Smooth muscle cell of the brain vasculature (primary cell): Measurements from ENCODE around the gene ISLR2.
A peak's percentile ranks its signal among the peaks of the same experiment; 100 is the strongest.
"Not testable (repeated sequence)": the region's sequence is repeated elsewhere in the genome, so short reads cannot be mapped to it uniquely, and the experiment has no call there.

Experiments
- DNase-seq: peaks from one replicate; pipeline ENCODE4 v3.0.0-alpha.2; 2012; ENCODE audit warnings: low read depth, low spot score

The ISLR2 gene, protein sequence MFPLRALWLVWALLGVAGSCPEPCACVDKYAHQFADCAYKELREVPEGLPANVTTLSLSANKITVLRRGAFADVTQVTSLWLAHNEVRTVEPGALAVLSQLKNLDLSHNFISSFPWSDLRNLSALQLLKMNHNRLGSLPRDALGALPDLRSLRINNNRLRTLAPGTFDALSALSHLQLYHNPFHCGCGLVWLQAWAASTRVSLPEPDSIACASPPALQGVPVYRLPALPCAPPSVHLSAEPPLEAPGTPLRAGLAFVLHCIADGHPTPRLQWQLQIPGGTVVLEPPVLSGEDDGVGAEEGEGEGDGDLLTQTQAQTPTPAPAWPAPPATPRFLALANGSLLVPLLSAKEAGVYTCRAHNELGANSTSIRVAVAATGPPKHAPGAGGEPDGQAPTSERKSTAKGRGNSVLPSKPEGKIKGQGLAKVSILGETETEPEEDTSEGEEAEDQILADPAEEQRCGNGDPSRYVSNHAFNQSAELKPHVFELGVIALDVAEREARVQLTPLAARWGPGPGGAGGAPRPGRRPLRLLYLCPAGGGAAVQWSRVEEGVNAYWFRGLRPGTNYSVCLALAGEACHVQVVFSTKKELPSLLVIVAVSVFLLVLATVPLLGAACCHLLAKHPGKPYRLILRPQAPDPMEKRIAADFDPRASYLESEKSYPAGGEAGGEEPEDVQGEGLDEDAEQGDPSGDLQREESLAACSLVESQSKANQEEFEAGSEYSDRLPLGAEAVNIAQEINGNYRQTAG

GRCh38 chr15:74130155-74130848 lies at the start of gene ISLR2:
TSS of gene ISLR2 (plus strand) at chr15:74130586. CDS start at chr15:74132755, 2,169 bp downstream.
- no peak for DNase-seq

DNA sequence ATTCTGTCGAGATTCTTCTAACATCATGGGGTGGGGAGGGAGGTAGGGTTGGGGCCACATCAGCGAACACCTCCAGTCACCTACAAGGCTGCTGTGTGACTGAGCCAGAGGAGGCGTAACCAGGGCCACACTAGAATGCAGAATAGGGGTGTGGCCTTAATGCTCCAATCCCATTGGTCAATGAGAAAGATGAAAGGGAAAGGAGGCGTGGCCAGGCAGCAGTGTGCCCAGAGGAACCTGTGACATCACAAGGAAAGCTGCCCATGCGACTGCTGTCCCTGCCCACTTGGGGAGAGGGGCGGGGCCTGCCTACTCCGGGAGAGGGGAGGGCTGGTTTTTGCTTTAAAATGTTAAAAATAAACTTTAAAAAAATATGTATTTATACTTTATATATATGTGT lies 47.9 kb upstream of the ISLR2 start, which contains the start of gene GOLGA6A:
Gene GOLGA6A (minus strand): TSS at position 101 of the 400 bp plus-strand sequence. CDS start 41 bp downstream, at position 60.
- DNase-seq = not testable (repeated sequence)

DNA sequence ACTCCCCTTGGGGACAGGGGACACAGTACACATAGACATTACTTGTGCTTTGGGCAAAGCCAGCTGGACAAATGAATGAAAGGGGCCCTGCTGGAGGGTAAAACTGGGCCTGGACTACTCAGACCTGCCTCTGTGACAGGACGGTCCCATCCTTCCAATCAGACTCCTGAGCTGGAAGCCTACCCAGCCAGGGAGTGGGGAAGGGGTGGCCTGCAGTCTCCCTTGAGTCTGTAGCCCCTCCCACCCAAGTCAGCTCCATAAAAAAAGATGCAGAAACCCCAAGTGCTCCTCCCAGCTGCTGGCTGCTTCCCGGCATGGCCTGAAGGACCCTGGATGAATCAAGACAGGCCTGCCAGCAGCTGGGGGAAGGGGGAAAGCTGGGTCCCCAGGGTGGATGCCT lies 35.8 kb upstream of the ISLR2 start:
- DNase-seq = not testable (repeated sequence)

- DNase-seq = not testable (repeated sequence)
These were observed 34.8 kb upstream of the ISLR2 start for GRCh38 chr15:74095610-74096009.

DNA sequence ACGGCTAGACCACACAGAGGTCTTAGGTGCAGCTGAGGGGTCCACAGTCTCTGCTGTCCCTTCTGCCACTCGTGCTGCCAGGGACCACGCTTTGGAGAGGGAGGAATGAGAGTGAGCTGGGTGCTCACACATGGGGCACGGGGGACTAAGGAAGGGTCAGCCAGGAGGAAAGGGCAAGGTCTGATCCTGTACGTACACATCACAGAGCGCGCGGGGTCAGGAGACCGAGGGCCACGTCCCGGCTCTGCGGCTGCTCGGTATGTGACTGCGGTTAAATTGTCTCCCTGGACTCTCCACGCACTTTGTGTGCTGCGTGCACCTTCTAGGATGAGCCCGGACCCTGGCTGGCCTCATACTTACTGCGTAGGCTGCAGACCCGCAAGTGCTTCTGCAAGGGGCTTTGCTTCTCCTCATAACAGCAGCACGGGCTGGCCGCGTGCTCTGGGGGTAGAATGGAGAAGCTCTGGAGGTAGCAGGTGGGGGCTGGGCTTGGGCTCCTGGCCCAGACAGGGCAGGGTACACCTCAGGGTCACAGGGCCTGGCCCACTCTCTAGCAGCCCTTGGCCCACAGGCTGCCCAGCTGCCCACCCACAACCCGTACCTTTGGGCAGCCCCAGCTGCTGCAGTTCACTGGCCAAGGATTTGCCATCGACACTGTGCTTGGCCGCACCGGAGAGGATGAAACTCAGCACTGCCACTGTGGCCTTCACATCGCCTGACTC lies 33.5 kb upstream of the ISLR2 start:
- not testable (repeated sequence) for DNase-seq

GRCh38 chr15:74099963-74100733 lies 30.2 kb upstream of the ISLR2 start:
- peak; percentile 58 for DNase-seq

DNA sequence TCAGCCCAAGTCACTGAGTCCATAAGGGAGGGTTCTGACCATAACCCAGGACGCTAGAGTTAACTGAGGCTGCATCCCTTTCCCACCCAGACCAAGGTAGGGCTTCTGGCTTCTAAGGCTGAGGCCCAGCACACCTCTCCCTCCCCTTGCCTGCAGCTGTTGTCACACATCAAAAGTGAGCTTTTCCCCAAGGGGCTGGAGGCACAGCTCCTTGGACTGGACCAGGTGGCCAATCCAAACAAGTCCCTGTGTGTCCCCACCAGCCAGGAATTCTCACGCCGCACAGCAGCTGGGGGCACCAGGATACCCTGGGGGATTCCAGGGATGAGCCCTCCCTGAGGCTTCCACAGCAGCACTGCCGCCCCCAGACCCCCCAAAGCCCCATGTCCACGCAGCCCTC lies 22.3 kb upstream of the ISLR2 start:
- DNase-seq = no peak

- not testable (repeated sequence) for DNase-seq
These were observed 21.8 kb upstream of the ISLR2 start for GRCh38 chr15:74108611-74109010.

DNA sequence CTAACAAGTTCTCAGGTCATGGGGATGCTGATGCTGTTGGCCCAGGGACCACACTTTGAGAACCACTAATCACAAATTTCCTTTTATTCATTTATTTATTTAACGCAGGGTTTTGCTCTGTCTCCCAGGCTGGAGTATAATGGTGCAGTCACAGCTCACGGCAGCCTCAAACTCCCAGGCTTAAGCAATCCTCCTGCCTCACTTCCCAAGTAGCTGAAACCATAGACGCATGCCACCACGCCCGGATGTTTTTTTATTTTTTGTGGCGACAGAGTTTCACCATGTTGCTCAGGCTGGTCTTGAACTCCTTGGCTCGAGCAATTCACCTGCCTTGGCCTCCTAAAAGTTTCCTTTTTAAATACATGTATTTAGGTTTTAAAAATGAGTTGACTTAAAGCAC lies 20.7 kb upstream of the ISLR2 start:
- DNase-seq = no peak

- DNase-seq = no peak
These were observed 10.0 kb upstream of the ISLR2 start for GRCh38 chr15:74120426-74120825.

DNA sequence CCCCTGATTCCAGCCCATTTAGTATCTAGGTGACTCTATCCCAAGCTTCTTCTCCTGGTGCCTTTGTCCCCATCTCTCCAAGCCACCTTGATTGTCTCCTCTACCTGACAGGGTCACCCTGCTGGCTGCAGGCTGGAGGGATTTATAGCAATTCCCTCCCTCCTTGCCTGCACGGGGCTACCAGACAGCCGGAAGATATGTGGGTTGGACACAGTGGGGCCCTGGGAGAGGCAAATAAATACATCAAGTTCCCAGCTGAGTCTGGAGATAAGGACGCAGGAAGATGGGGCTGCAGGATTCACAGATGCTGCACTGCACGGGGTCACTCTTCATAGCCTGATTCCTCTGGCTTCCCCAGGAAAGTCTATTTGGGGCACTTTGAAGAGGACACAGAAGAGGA lies 9.3 kb upstream of the ISLR2 start:
- no peak for DNase-seq

DNA sequence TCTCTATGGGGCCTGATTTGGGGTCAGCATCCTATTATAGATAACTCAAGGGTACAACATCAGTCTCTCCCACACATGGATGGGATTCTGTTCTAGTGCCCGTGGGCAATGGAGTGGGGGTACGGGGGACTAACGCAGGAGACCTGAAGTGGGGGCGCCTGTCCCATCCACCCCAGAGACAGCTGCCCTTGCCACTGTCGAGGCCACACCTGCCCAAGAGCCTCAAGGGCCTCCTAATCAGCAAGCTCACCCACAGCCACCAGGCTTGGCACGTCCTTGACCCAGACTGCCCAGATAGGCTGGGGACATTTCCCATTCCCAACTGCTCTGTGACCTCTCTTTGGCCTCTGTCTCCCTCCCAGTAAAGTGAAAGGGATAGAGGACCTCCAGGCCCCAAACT lies 8.5 kb upstream of the ISLR2 start:
- no peak for DNase-seq

DNA sequence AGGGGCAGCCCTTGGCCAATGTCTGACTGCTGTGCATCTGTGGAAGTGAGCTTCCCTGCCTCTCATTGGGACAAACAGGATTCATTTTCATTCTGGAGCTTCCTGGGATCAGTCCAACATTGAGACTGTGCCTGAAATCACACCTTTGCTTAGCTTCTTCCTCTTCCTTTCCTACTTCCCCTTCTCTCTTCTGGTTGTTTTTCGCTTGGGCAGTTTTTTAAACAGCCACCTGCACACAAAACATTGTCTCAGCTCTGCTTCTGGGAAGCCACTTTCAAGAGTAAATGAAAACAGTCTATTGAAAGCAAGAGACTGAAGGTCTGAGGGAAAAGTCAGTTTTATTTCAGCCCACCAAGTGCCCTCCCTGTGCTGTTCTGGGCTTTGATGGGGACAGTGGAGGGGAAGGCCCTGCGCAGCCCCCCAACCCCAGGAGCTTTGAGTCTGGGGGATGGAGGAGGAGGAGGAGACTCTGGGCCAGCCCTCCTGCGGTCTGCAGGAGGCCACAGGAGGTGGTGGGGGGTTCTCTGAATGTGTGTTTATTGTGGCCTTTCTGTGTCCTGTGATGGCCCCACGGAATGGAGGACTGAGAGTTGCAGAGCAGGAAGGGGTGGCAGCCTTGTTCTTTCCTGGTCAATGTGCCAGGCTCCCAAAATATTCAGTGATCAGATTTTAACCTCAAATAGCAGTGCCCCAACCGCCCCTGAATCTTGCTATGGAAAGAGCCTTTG lies 7.8 kb upstream of the ISLR2 start:
- no peak for DNase-seq

DNA sequence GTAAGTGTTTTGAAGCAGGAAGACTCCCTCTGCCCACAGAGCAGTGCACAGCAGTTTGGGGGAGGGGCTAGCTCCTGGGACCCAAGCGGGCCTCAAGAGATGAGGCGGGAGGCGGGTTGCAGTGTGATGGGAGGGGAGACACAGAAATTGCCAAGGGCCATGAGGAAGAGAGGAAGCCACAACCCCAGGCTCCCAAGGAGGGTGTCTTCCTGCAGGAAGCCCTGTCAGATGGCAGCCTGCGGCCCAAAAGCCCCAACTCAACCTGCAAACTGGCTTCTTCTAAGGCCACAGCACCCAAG lies 7.3 kb upstream of the ISLR2 start:
- no peak for DNase-seq

DNA sequence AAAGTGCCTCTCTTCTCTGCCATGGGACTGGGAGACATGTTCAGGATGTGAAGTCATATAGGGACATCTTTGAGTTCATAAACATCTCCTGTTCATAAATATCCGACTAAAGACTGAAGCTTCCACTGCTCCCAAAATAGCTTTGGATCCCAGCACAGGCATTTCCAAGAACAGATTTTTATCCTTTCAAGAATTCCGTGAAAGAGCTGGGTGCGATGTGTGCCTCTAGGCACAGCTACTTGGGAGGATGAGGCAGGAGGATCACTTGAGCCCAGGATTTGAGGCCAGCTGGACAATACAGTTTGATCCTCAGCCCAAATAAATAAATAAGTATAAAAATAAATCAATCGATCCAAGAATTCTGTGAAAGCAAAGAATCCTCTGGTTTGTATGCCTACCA lies 6.7 kb upstream of the ISLR2 start:
- no peak for DNase-seq

DNA sequence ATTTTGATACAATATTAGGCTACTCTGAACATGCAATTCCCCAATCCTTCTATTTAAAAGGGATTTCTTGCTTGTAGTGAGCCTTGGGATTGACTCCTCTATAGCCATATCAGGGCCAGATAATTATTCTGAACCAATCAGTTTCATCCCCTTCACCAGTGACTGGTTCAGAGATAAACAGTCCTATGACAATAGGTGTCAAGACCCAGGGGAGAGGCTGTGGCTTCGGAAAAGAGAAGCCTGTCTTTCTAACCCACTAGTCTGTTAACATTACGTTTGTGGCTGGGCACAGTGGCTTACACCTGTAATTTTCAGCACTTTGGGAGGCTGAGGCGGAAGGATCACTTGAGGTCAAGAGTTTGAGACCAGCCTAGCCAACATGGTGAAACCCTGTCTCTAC lies 6.2 kb upstream of the ISLR2 start:
- DNase-seq = no peak

GRCh38 chr15:74124759-74125158 lies 5.6 kb upstream of the ISLR2 start:
- DNase-seq = no peak

DNA sequence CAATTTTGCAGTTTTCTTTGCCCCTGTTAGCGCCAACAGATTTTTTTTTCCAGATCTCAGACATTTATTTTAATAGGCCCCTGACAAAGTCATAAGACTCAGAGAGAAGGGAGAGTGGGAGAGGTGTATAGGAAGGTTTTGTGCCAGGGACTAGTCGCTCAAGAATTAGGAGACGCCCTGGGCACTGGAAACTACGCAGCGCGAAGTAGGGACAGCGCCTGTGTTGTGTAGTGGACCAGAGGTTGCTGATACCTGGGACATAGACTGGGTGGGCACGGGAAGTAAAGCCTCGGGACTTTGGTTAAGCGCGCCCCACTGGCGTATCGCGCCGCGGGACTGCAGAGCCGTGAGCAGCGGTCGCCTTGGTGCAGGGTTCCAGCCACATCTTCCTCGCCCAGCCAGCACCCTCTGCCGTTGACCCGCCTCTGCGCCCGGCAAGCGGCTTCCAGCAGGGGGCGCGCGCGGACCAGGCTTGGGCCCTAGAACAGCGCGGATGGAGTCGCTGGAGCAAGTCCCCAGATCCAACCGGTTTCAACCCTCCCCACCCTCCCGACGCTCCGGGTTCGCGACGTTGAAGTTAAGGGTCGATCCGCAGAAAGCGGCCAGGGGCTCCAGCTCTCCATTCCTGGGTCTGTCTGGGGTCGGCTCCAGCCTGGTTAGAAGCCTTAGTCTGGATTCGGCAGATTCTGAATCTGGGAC lies 3.0 kb upstream of the ISLR2 start:
- DNase-seq = peak; percentile 62

DNA sequence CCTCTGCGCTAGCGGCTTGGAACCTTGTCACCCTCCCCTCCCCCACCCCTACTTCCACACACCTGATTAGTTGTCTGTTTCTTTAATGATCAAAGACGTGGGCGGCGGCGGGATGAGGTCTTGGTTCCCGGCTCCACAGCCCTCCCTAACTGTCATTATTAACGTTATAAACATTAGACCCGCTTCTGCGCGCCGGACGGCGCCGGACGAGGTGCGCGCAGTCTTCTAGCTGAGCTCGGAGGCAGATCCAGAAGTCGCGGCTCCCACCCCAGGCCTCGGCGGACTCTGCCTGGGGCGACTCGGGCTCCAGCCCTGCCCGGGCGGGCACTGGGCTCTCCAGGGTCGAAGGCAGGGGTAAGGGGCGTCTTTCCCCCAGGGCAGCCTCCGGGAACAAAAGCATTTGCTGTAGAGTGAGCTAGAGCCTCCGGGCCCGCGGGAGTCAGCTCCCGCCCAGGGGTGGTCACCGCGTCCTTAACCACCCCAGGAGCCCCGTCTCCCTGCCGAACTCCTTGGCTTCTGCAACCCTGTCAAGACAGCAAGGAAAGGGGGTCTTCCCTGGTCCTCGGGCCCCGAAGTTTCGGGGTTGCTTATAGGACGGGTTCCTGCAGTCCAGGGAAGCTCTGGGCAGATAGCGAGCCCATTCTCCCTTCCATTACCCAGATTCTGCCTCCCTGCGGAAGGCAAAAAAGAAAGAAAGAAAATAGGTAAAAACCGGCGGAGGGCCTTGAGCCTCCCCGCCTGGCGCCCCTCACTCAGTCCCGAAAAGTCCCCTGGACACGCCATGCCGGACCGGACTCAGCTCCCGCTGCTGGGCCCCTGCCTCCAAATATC lies 2.2 kb upstream of the ISLR2 start:
- DNase-seq = no peak
